ENCODE results near the gene OSBPL5. TPM values are rescaled to one million over a fixed set of nuclear protein-coding genes. Genes with fewer than 3 reads are reported as not detected.
A peak's percentile ranks its signal among the peaks of the same experiment; 100 is the strongest.

OSBPL5 gene
- total RNA-seq, 3 donors from 2014 or later (not counting 1 experiment from before 2014, with no cell fraction given), result 375 to 522 (median 377) TPM

DNA sequence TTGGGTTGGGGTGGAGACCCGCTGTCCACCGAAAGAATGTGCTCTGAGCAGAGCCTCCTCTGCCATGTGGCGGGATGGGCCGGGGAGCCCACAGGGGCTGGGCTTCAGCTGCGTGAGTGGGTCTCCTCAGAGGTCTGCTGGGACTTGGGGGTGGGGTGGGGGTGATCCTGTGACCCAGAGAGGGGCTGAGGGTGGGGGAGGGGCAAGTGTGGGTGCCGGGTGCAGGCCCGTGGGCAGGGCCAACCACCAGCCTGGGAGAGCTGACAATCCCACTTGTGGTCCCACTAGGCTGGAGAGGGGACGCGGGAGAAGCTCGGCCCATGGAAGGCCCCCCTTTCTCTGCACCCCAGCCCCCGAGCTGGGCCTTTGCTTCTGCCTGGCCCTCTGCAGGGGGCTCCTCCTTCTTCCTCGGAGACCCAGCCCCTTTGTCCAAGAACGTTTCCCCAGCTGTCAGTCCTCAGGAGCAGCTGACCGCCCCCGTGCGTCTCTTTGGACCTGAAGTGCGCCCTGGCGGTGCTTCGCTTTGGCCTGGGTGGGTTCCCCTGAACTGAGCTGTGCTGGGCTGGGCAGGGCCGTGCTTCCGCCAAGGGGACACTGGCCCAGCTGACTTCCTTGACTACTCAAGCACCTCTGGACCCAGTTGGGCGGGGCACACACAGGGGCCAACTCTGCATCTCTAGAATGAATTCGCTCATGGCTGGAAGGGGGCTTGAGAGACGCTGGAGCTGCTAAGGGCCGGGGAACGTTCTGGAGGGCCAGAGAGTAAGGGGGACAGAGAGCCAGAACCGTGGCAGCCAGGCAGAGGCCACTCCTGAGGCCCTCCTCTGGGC, 30.2 kb downstream of the OSBPL5 start:
- H3K27ac ChIP-seq (ENCODE audit: low read length), result peak overlapping the region; percentile 61
- DNase-seq, result no peak
- intact Hi-C loops (cut with micrococcal nuclease), result no loop called here
- Mint-ChIP-seq H3K36me3 (no peaks in the 10 kb centered on the region), H3K4me3 (peak overlapping the region; percentile 88), H3K27me3 (ENCODE audit: low read depth in 2 of 2) (no peaks in the 10 kb centered on the region), H3K4me1 (peaks cover 70 to 97% of the 10 kb centered on the region in 2 donors), H3K27ac (peak overlapping the region; percentile 80 to 93), H3K9me3 (peaks cover 0 to 4% of the 10 kb centered on the region in 2 donors)
- 64% methylated on average over 27 of the region's 27 CpGs for WGBS (ENCODE audit: insufficient coverage)
- peaks cover 94% of the 10 kb centered on the region for H3K4me1 ChIP-seq (ENCODE audit: control insufficient read depth, insufficient read depth, low read length)
- no peak for ATAC-seq
- no peak for TF ChIP-seq CTCF (IDR thresholded peaks at IDR 0.05)
- peaks cover 4% of the 10 kb centered on the region for H3K36me3 ChIP-seq (ENCODE audit: control insufficient read depth, insufficient read depth, low read length)
- H3K27me3 ChIP-seq (ENCODE audit: control insufficient read depth, insufficient read depth, low read length), result no peaks in the 10 kb centered on the region
- peak overlapping the region; percentile 14 for H3K4me3 ChIP-seq (ENCODE audit: low read length)
- H3K9me3 ChIP-seq (ENCODE audit: control insufficient read depth, insufficient read depth, low read length), result no peaks in the 10 kb centered on the region

DNA sequence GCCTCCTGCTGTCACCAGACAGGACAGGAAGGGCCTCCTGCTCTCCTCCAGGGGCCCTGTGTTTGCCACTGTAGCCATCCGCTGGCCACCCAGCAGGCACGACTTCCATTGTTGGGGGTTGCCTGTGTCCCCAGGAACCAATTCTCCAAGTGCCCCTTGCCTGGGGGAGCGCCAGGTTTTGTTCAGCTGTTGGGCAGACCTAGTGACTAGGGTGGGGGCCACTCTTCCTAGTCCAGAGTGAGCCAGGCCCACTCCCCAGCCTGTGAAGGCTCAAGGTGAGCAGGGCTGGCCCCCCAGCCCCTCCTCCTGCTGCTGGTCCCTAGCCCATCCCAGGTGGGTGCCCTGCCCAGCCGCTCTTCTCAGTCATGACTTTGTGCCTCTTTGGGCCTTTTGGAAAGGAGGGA, 30.9 kb downstream of the OSBPL5 start:
- H3K9me3 ChIP-seq (ENCODE audit: control insufficient read depth, insufficient read depth, low read length), result no peaks in the 10 kb centered on the region
- H3K4me1 ChIP-seq (ENCODE audit: control insufficient read depth, insufficient read depth, low read length), result peaks cover 94% of the 10 kb centered on the region
- peaks cover 70 to 95% of the 10 kb centered on the region in 2 donors for H3K4me1 Mint-ChIP-seq
- peaks cover 0 to 4% of the 10 kb centered on the region in 2 donors for H3K9me3 Mint-ChIP-seq
- H3K36me3 ChIP-seq (ENCODE audit: control insufficient read depth, insufficient read depth, low read length), result peaks cover 4% of the 10 kb centered on the region
- no peak for TF ChIP-seq CTCF (IDR thresholded peaks at IDR 0.05)
- peak overlapping the region; percentile 35 for H3K4me3 Mint-ChIP-seq
- no peaks in the 10 kb centered on the region for H3K27me3 Mint-ChIP-seq (ENCODE audit: low read depth in 2 of 2)
- H3K27ac Mint-ChIP-seq, result peak overlapping the region; percentile 80 to 93
- intact Hi-C loops (cut with micrococcal nuclease), result no loop called here
- no peaks in the 10 kb centered on the region for H3K27me3 ChIP-seq (ENCODE audit: control insufficient read depth, insufficient read depth, low read length)
- no peaks in the 10 kb centered on the region for H3K36me3 Mint-ChIP-seq
- WGBS (ENCODE audit: insufficient coverage), result 76% methylated on average over 4 of the region's 4 CpGs
- H3K27ac ChIP-seq (ENCODE audit: low read length), result peak overlapping the region; percentile 43
- H3K4me3 ChIP-seq (ENCODE audit: low read length), result no peak overlapping the region
- DNase-seq (no peak), ATAC-seq (no peak)

GRCh38 chr11:3133261-3134217, 31.6 kb downstream of the OSBPL5 start:
- H3K27ac ChIP-seq (ENCODE audit: low read length), result peak overlapping the region; percentile 43

More at GRCh38 chr11:3133261-3134217, 31.6 kb downstream of the OSBPL5 start:
- Mint-ChIP-seq H3K36me3 (no peaks in the 10 kb centered on the region), H3K27me3 (ENCODE audit: low read depth in 2 of 2) (no peaks in the 10 kb centered on the region), H3K27ac (peak overlapping the region; percentile 80 to 93), H3K4me1 (peaks cover 63 to 94% of the 10 kb centered on the region in 2 donors), H3K4me3 (peak overlapping the region; percentile 40), H3K9me3 (peaks cover 0 to 4% of the 10 kb centered on the region in 2 donors)
- intact Hi-C loops (cut with micrococcal nuclease), result no loop called here
- ATAC-seq, result no peak
- Histone ChIP-seq H3K4me3 (ENCODE audit: low read length) (no peak overlapping the region), H3K27me3 (ENCODE audit: control insufficient read depth, insufficient read depth, low read length) (no peaks in the 10 kb centered on the region), H3K36me3 (ENCODE audit: control insufficient read depth, insufficient read depth, low read length) (peaks cover 6% of the 10 kb centered on the region), H3K4me1 (ENCODE audit: control insufficient read depth, insufficient read depth, low read length) (peaks cover 94% of the 10 kb centered on the region), H3K9me3 (ENCODE audit: control insufficient read depth, insufficient read depth, low read length) (no peaks in the 10 kb centered on the region)
- DNase-seq, result no peak
- TF ChIP-seq CTCF (IDR thresholded peaks at IDR 0.05), result no peak
- 81% methylated on average over 23 of the region's 23 CpGs for WGBS (ENCODE audit: insufficient coverage)
